GM23338 (cell line): ENCODE data around the gene SLC4A8. TPM values are rescaled to one million over a fixed set of nuclear protein-coding genes. Genes with fewer than 3 reads are reported as not detected.

Experiments
- ATAC-seq: fragments of 200-7000 bp; cut with Tn5 transposase; 3 replicates; pipeline ENCODE4 v1.9.1; 2020
- DNase-seq: peaks from one replicate; pipeline ENCODE4 v3.0.0-alpha.2; 2015; ENCODE audit warnings: low spot score
- H2AFZ ChIP-seq: fragments of 200-600 bp; sonication (generic); 2 replicates; pipeline ENCODE4 v1.8.0; 2016; ENCODE audit warnings: antibody characterized with exemption, mild to moderate bottlenecking, moderate library complexity
- H3F3A ChIP-seq: fragments of 200-600 bp; sonication (generic); replicated peaks from 2 replicates; pipeline ENCODE4 v1.8.0; 2017; ENCODE audit warnings: antibody characterized with exemption, mixed run types, low read depth
- H3K27ac ChIP-seq: fragments of 200-600 bp; sonication (generic); 2 replicates; pipeline ENCODE4 v1.6.1; 2016; ENCODE audit warnings: low read depth
- H3K27me3 ChIP-seq: fragments of 200-600 bp; sonication (generic); 2 replicates; pipeline ENCODE4 v1.8.0; 2016; ENCODE audit warnings: mild to moderate bottlenecking, mixed run types, moderate library complexity; ENCODE audit not compliant: insufficient read depth
- H3K36me3 ChIP-seq: fragments of 200-600 bp; sonication (generic); 2 replicates; pipeline ENCODE4 v1.8.0; 2016; ENCODE audit warnings: mild to moderate bottlenecking; ENCODE audit not compliant: insufficient read depth
- H3K4me1 ChIP-seq: fragments of 200-600 bp; sonication (generic); 2 replicates; pipeline ENCODE4 v1.8.0; 2016; ENCODE audit warnings: mild to moderate bottlenecking, moderate library complexity; ENCODE audit not compliant: insufficient read depth
- H3K4me2 ChIP-seq: fragments of 200-600 bp; sonication (generic); 2 replicates; pipeline ENCODE4 v1.7.1; 2017; ENCODE audit warnings: mixed run types
- H3K4me3 ChIP-seq: fragments of 200-600 bp; sonication (generic); 2 replicates; pipeline ENCODE4 v1.6.1; 2016; ENCODE audit warnings: mixed run types
- H3K79me2 ChIP-seq: fragments of 200-600 bp; sonication (generic); replicated peaks from 2 replicates; pipeline ENCODE4 v1.8.0; 2017; ENCODE audit warnings: mild to moderate bottlenecking; ENCODE audit not compliant: insufficient read depth
- H3K9me2 ChIP-seq: fragments of 200-600 bp; sonication (generic); 2 replicates; pipeline ENCODE4 v1.8.0; 2017; ENCODE audit not compliant: insufficient read depth
- H4K20me1 ChIP-seq: fragments of 200-600 bp; sonication (generic); replicated peaks from 2 replicates; pipeline ENCODE4 v1.8.0; 2017; ENCODE audit warnings: mild to moderate bottlenecking; ENCODE audit not compliant: insufficient read depth
- H3K27ac Mint-ChIP-seq: 2 replicates; pipeline ENCODE4 v1.8.0; 2020; ENCODE audit warnings: inconsistent platforms, mild to moderate bottlenecking, moderate library complexity, mixed read lengths
- H3K27me3 Mint-ChIP-seq: 3 replicates; pipeline ENCODE4 v1.8.0; 2022; ENCODE audit warnings: low read depth, mild to moderate bottlenecking, moderate library complexity, mixed read lengths, inconsistent platforms; ENCODE audit not compliant: insufficient read depth, poor library complexity
- H3K36me3 Mint-ChIP-seq: 3 replicates; pipeline ENCODE4 v1.8.0; 2021; ENCODE audit warnings: low read depth, mild to moderate bottlenecking, inconsistent platforms, moderate library complexity, mixed read lengths
- H3K4me1 Mint-ChIP-seq: 3 replicates; pipeline ENCODE4 v1.8.0; 2020; ENCODE audit warnings: mild to moderate bottlenecking, inconsistent platforms, mixed read lengths
- H3K4me3 Mint-ChIP-seq: 3 replicates; pipeline ENCODE4 v1.8.0; 2021; ENCODE audit warnings: moderate library complexity, mild to moderate bottlenecking, inconsistent platforms, mixed read lengths
- H3K9me3 Mint-ChIP-seq: 3 replicates; pipeline ENCODE4 v1.8.0; 2020; ENCODE audit warnings: moderate library complexity, mild to moderate bottlenecking, inconsistent platforms, mixed read lengths
- CREB1 ChIP-seq: fragments of 250-450 bp; sonication (Bioruptor Pico); IDR thresholded peaks from 2 replicates; pipeline ENCODE4 v1.5.0; 2020; ENCODE audit warnings: low read depth, mild to moderate bottlenecking, moderate library complexity
- CTCF ChIP-seq, 2 experiments: fragments of 200-600 bp in 1 of 2; sonication (generic) in 1 of 2; conservative IDR thresholded peaks; 2 replicates each; pipeline versions ENCODE4 v1.5.1 to v1.6.1; 2016 to 2017; ENCODE audit warnings: antibody characterized with exemption in 2 of 2, low read depth in 2 of 2, mild to moderate bottlenecking in 2 of 2, moderate library complexity in 1 of 2
- ETS1 ChIP-seq: IDR thresholded peaks from 2 replicates; pipeline ENCODE4 v1.6.1; 2016; ENCODE audit warnings: antibody characterized with exemption
- EZH2 ChIP-seq: fragments of 200-600 bp; sonication (generic); IDR thresholded peaks from one replicate; pipeline ENCODE4 v1.8.0; 2017; ENCODE audit warnings: antibody characterized with exemption, mild to moderate bottlenecking, low read depth; ENCODE audit not compliant: unreplicated experiment
- EZH2phosphoT487 ChIP-seq: fragments of 200-600 bp; sonication (generic); IDR thresholded peaks from one replicate; pipeline ENCODE4 v1.8.1; 2018; ENCODE audit warnings: antibody characterized with exemption; ENCODE audit not compliant: unreplicated experiment
- JUNB ChIP-seq: IDR thresholded peaks from one replicate; pipeline ENCODE4 v1.6.1; 2016; ENCODE audit warnings: antibody characterized with exemption; ENCODE audit not compliant: unreplicated experiment
- NANOG ChIP-seq: IDR thresholded peaks from 2 replicates; pipeline ENCODE4 v1.6.1; 2016; ENCODE audit warnings: antibody characterized with exemption, borderline replicate concordance
- POLR2AphosphoS5 ChIP-seq: IDR thresholded peaks from 2 replicates; pipeline ENCODE4 v1.6.1; 2016; ENCODE audit warnings: antibody characterized with exemption, low read depth
- STAT1 ChIP-seq: IDR thresholded peaks from one replicate; pipeline ENCODE4 v1.6.1; 2016; ENCODE audit warnings: antibody characterized with exemption; ENCODE audit not compliant: unreplicated experiment
- ZNF114 ChIP-seq: fragments of 250-450 bp; sonication (Bioruptor Pico); IDR thresholded peaks from 2 replicates; pipeline ENCODE4 v1.5.0; 2020; ENCODE audit warnings: mild to moderate bottlenecking, moderate library complexity
- polyA plus RNA-seq: library from polyadenylated mRNA; unstranded; fragments of >200 nt; fragmentation: Nextera tagmentation; extraction: Ambion mirVana; gene quantifications from 2 replicates; pipeline ENCODE4 v1.2.1, GENCODE V29; 2016
- total RNA-seq: library from RNA; depleted of rRNA; stranded (reverse); fragments of >200 nt; shearing (Covaris generic); gene quantifications from 2 replicates; pipeline ENCODE4 v1.2.3, GENCODE V29; 2014
- TF ChIP-seq, protein P1 (sequence below): fragments of 250-450 bp; sonication (Bioruptor Pico); IDR thresholded peaks from 2 replicates; pipeline ENCODE4 v1.5.0; 2020; ENCODE audit warnings: mild to moderate bottlenecking, moderate library complexity
- TF ChIP-seq, protein P2 (sequence below): IDR thresholded peaks from one replicate; pipeline ENCODE4 v1.6.1; 2018; ENCODE audit warnings: antibody characterized with exemption; ENCODE audit not compliant: unreplicated experiment

SLC4A8 gene
- total and polyA plus RNA-seq, 2 experiments from 2014 or later, result 7.6 to 9.2 TPM

DNA sequence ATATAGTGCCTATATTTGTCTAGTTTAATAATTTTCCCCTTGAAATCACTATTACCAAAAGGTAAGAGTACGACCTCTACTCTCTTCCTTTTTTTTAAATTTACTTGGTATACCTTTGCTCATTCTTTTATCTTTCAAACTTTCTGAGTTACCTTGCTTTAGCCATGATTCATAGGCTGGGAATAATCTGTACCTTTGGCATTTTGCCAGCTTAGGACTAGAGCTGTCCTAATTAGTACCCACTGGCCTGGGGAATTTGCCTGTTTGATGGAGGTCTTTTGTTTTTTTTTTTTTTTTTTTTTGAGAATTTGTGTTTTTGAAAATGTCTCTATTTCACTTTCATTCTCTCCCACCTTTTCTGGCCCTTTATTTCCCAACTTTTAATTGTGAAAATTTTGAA is 8.7 kb upstream of the SLC4A8 start (continued):
- TF ChIP-seq EZH2phosphoT487, result no peak
- TF ChIP-seq CTCF (conservative IDR thresholded peaks at IDR 0.05; ENCODE audit: low read depth in 2 of 2), result no peak
- TF ChIP-seq ZNF114 (CRISPR knock-in tag), result no peak
- no peak for TF ChIP-seq ETS1
- no peak for TF ChIP-seq JUNB
- no peak for TF ChIP-seq CREB1 (CRISPR knock-in tag)
- no peak for TF ChIP-seq POLR2AphosphoS5

GRCh38 chr12:51417826-51418225 is 6.8 kb upstream of the SLC4A8 start:
- Histone ChIP-seq H3K4me1 (peaks cover 28% of the 10 kb centered on the region), H3K4me2 (no peak overlapping the region), H4K20me1 (no peaks in the 10 kb centered on the region), H3K36me3 (no peaks in the 10 kb centered on the region), H3K4me3 (no peak overlapping the region), H3K79me2 (no peaks in the 10 kb centered on the region), H3K27ac (no peak overlapping the region), H3K27me3 (no peaks in the 10 kb centered on the region), H3K9me2 (no peaks in the 10 kb centered on the region), H2AFZ (no peak overlapping the region), H3F3A (no peaks in the 10 kb centered on the region)
- Mint-ChIP-seq H3K36me3 (no peaks in the 10 kb centered on the region), H3K27me3 (peaks cover 8% of the 10 kb centered on the region), H3K9me3 (no peaks in the 10 kb centered on the region), H3K4me3 (no peak overlapping the region), H3K4me1 (peaks cover 33% of the 10 kb centered on the region), H3K27ac (no peak overlapping the region)
- no peak for ATAC-seq
- no peak for DNase-seq
- TF ChIP-seq NANOG (no peak), ETS1 (no peak), JUNB (no peak), ZNF114 (CRISPR knock-in tag) (no peak), CREB1 (CRISPR knock-in tag) (no peak), EZH2 (no peak), STAT1 (no peak)
- TF ChIP-seq, protein P1, sequence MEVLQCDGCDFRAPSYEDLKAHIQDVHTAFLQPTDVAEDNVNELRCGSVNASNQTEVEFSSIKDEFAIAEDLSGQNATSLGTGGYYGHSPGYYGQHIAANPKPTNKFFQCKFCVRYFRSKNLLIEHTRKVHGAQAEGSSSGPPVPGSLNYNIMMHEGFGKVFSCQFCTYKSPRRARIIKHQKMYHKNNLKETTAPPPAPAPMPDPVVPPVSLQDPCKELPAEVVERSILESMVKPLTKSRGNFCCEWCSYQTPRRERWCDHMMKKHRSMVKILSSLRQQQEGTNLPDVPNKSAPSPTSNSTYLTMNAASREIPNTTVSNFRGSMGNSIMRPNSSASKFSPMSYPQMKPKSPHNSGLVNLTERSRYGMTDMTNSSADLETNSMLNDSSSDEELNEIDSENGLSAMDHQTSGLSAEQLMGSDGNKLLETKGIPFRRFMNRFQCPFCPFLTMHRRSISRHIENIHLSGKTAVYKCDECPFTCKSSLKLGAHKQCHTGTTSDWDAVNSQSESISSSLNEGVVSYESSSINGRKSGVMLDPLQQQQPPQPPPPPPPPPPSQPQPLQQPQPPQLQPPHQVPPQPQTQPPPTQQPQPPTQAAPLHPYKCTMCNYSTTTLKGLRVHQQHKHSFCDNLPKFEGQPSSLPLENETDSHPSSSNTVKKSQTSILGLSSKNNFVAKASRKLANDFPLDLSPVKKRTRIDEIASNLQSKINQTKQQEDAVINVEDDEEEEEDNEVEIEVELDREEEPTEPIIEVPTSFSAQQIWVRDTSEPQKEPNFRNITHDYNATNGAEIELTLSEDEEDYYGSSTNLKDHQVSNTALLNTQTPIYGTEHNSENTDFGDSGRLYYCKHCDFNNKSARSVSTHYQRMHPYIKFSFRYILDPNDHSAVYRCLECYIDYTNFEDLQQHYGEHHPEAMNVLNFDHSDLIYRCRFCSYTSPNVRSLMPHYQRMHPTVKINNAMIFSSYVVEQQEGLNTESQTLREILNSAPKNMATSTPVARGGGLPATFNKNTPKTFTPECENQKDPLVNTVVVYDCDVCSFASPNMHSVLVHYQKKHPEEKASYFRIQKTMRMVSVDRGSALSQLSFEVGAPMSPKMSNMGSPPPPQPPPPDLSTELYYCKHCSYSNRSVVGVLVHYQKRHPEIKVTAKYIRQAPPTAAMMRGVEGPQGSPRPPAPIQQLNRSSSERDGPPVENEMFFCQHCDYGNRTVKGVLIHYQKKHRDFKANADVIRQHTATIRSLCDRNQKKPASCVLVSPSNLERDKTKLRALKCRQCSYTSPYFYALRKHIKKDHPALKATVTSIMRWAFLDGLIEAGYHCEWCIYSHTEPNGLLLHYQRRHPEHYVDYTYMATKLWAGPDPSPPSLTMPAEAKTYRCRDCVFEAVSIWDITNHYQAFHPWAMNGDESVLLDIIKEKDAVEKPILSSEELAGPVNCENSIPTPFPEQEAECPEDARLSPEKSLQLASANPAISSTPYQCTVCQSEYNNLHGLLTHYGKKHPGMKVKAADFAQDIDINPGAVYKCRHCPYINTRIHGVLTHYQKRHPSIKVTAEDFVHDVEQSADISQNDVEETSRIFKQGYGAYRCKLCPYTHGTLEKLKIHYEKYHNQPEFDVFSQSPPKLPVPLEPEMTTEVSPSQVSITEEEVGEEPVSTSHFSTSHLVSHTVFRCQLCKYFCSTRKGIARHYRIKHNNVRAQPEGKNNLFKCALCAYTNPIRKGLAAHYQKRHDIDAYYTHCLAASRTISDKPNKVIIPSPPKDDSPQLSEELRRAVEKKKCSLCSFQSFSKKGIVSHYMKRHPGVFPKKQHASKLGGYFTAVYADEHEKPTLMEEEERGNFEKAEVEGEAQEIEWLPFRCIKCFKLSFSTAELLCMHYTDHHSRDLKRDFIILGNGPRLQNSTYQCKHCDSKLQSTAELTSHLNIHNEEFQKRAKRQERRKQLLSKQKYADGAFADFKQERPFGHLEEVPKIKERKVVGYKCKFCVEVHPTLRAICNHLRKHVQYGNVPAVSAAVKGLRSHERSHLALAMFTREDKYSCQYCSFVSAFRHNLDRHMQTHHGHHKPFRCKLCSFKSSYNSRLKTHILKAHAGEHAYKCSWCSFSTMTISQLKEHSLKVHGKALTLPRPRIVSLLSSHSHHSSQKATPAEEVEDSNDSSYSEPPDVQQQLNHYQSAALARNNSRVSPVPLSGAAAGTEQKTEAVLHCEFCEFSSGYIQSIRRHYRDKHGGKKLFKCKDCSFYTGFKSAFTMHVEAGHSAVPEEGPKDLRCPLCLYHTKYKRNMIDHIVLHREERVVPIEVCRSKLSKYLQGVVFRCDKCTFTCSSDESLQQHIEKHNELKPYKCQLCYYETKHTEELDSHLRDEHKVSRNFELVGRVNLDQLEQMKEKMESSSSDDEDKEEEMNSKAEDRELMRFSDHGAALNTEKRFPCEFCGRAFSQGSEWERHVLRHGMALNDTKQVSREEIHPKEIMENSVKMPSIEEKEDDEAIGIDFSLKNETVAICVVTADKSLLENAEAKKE, result no peak
- TF ChIP-seq, protein P2, sequence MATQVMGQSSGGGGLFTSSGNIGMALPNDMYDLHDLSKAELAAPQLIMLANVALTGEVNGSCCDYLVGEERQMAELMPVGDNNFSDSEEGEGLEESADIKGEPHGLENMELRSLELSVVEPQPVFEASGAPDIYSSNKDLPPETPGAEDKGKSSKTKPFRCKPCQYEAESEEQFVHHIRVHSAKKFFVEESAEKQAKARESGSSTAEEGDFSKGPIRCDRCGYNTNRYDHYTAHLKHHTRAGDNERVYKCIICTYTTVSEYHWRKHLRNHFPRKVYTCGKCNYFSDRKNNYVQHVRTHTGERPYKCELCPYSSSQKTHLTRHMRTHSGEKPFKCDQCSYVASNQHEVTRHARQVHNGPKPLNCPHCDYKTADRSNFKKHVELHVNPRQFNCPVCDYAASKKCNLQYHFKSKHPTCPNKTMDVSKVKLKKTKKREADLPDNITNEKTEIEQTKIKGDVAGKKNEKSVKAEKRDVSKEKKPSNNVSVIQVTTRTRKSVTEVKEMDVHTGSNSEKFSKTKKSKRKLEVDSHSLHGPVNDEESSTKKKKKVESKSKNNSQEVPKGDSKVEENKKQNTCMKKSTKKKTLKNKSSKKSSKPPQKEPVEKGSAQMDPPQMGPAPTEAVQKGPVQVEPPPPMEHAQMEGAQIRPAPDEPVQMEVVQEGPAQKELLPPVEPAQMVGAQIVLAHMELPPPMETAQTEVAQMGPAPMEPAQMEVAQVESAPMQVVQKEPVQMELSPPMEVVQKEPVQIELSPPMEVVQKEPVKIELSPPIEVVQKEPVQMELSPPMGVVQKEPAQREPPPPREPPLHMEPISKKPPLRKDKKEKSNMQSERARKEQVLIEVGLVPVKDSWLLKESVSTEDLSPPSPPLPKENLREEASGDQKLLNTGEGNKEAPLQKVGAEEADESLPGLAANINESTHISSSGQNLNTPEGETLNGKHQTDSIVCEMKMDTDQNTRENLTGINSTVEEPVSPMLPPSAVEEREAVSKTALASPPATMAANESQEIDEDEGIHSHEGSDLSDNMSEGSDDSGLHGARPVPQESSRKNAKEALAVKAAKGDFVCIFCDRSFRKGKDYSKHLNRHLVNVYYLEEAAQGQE, result no peak
